GM10266 (cell line): ENCODE data around the gene TBR1.

ENCODE experiments used
- DNase-seq: peaks from one replicate; pipeline ENCODE4 v3.0.0; 2012; ENCODE audit errors: extremely low spot score
- CTCF ChIP-seq: IDR thresholded peaks from 2 replicates; pipeline ENCODE4 v1.5.1; 2012; ENCODE audit warnings: mild to moderate bottlenecking, low read depth; ENCODE audit not compliant: control insufficient read depth, insufficient read depth; ENCODE audit errors: missing control alignments

The TBR1 gene

DNA sequence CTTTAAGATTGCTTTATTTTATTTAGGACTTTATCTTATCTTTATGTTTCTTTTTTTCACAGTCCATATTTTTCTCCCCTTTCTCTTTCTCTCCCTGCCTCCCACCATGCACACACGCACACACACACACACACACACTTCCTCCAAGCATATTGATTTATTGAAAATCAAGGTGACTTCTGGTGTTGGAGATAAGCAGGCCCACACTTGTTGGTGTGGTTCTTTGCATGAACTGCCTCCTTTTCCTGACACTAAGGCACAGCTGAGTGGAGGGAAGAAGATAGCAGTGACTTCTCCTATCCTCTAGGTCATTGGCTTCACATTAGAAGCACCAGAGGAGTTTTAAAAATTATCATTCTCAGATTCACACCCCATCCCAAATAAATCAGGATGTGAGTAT lies 18.0 kb downstream of the TBR1 start:
- no peak for TF ChIP-seq CTCF
- no peak for DNase-seq

DNA sequence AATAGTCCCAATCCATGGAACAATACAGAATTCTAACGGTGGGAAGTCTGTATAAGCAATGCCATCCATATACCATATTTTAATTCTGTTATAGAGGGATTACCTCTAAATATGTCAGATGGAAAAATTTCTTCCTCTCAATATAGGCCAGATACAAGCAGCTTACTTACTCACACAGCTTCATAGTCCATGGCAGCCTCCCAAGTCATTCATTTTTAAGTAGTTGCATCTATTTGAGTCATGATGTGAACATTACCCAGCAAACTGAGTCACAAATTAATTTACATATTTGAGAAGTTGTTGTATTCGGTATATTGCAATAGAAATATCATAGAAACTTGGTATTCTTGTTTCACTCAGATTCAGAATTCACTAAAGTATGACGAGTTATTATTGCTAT lies 20.3 kb downstream of the TBR1 start:
- TF ChIP-seq CTCF: no peak
- no peak for DNase-seq

DNA sequence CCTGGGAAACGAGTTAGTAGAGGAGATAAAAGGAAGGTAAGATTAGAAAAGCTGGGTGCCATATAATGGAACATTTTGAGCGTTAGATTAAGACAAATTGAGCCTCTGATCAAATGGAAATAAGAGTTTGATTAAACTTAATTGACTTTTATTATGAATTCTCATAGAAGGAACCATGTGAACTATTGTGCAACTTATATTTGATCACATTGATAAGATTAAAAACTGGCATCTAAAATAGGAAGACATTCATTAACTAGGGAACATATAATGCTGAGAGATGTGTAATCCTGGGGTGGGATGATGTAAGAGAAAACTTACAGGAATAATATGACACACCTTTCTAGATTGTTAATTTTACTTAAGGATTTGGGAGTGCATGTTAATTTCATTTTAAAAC lies 22.5 kb downstream of the TBR1 start:
- DNase-seq: no peak
- TF ChIP-seq CTCF: no peak

DNA sequence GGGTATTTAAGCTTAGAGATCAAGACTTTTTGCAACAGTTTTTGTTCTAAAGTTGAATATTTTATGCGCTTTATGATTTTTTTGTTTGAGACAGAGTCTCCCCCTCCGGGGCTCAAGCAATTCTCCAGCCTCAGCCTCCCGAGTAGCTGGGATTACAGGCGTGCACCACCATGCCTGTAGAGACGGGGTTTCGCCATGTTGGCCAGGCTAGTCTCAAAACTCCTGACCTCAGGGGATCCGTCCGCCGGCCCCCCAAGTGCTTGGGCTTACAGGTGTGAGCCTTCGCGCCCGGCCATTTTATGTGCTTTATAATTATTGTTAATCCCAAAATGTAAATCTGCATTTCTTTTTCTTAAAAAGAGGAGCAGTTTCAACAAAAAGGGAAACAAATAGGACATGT lies 29.0 kb downstream of the TBR1 start:
- no peak for DNase-seq
- TF ChIP-seq CTCF: no peak

- no peak for DNase-seq
- TF ChIP-seq CTCF: no peak
Measured at GRCh38 chr2:161448431-161448830, 32.3 kb downstream of the TBR1 start.

DNA sequence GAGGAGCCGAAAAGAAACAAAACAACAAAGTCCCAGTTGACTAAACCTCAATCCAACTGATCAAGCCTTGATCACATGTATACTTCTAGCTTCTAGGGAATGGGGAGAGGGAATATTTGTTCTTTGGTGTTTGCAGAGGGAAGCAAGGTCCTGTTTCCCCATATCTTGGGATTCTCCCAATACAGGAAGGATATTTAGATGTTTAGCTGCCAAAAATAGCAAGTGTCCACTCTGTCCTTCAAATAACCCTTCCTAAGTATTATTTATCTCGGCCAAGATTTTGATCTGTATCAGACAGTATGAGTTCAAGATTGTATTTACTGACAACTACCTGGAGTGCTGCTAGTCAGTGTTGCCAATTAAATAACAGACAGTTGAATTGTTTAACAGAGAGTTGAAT lies 55.5 kb downstream of the TBR1 start:
- no peak for DNase-seq
- no peak for TF ChIP-seq CTCF

GRCh38 chr2:161474920-161475319 lies 58.8 kb downstream of the TBR1 start:
- no peak for DNase-seq

More at GRCh38 chr2:161474920-161475319, 58.8 kb downstream of the TBR1 start:
- no peak for TF ChIP-seq CTCF
